Measurements from ENCODE around the gene GPATCH4.

Gene GPATCH4

GRCh38 chr1:156574039-156574633, 27.1 kb downstream of the GPATCH4 start:
- ChIA-PET POLR2A (no interaction called here), CTCF (interaction anchor here (0.9 to 2.3 kb wide), 6 partner anchors 8 to 93 kb away, joined by 3 to 6 read pairs (median 4); no protein-coding TSS in a partner anchor)
- no peak for DNase-seq
- Histone ChIP-seq H3K4me1 (ENCODE audit: control extremely low read depth in 1 of 4, control insufficient read depth in 4 of 4, insufficient read depth in 4 of 4, low read length in 3 of 4) (peaks cover 11 to 30% (median 26%) of the 10 kb centered on the region in 4 experiments), H3K27me3 (replicated peaks in 2 of 5; ENCODE audit: control insufficient read depth in 4 of 5, insufficient read depth in 5 of 5, low read length in 4 of 5) (no peaks in the 10 kb centered on the region), H3K4me3 (ENCODE audit: control insufficient read depth in 1 of 7, extremely low read depth in 1 of 7, insufficient read depth in 4 of 7, low read depth in 2 of 7, low read length in 6 of 7) (no peak overlapping the region), H3K27ac (ENCODE audit: insufficient read depth in 1 of 2, low read depth in 1 of 2, low read length in 2 of 2, poor library complexity in 1 of 2, severe bottlenecking in 2 of 2) (no peak overlapping the region), H3K9me3 (ENCODE audit: control extremely low read depth in 1 of 5, control insufficient read depth in 4 of 5, insufficient read depth in 2 of 5, low read depth in 1 of 5, low read length in 4 of 5) (no peaks in the 10 kb centered on the region), H3K36me3 (ENCODE audit: control insufficient read depth in 4 of 4, insufficient read depth in 4 of 4, low read length in 3 of 4) (no peaks in the 10 kb centered on the region)
- WGBS (ENCODE audit: insufficient coverage): 100% methylated on average over 1 of the region's 2 CpGs

- H3K27ac ChIP-seq (ENCODE audit: insufficient read depth in 1 of 2, low read depth in 1 of 2, low read length in 2 of 2, poor library complexity in 1 of 2, severe bottlenecking in 2 of 2): no peak overlapping the region
- H3K9me3 ChIP-seq (ENCODE audit: control extremely low read depth in 1 of 5, control insufficient read depth in 4 of 5, insufficient read depth in 2 of 5, low read depth in 1 of 5, low read length in 4 of 5): no peaks in the 10 kb centered on the region
- DNase-seq: no peak
- 44% methylated on average over 6 of the region's 10 CpGs for WGBS (ENCODE audit: insufficient coverage)
- H3K4me3 ChIP-seq (ENCODE audit: control insufficient read depth in 1 of 7, extremely low read depth in 1 of 7, insufficient read depth in 4 of 7, low read depth in 2 of 7, low read length in 6 of 7): peak overlapping the region in 5 of 7 experiments; percentile 60 to 88 (median 85)
- ChIA-PET POLR2A (no interaction called here), CTCF (interaction anchor here (1.0 to 2.0 kb wide), 3 partner anchors 36 to 68 kb away, joined by 3 to 4 read pairs (median 4); no protein-coding TSS in a partner anchor)
- H3K36me3 ChIP-seq (ENCODE audit: control insufficient read depth in 4 of 4, insufficient read depth in 4 of 4, low read length in 3 of 4): peaks cover 0 to 4% (median under 1%) of the 10 kb centered on the region in 4 experiments
- H3K27me3 ChIP-seq (replicated peaks in 2 of 5; ENCODE audit: control insufficient read depth in 4 of 5, insufficient read depth in 5 of 5, low read length in 4 of 5): no peaks in the 10 kb centered on the region
- peaks cover 11 to 23% (median 22%) of the 10 kb centered on the region in 4 experiments for H3K4me1 ChIP-seq (ENCODE audit: control extremely low read depth in 1 of 4, control insufficient read depth in 4 of 4, insufficient read depth in 4 of 4, low read length in 3 of 4)
Measured at GRCh38 chr1:156572663-156573018, 28.6 kb downstream of the GPATCH4 start.

GRCh38 chr1:156571919-156572662, 29.2 kb downstream of the GPATCH4 start, which contains the start of gene IQGAP3:
IQGAP3 (minus strand) TSS chr1:156572565; CDS start chr1:156572529, 36 bp downstream.
- 1% methylated on average over 36 of the region's 38 CpGs for WGBS (ENCODE audit: insufficient coverage)
- H3K36me3 ChIP-seq (ENCODE audit: control insufficient read depth in 4 of 4, insufficient read depth in 4 of 4, low read length in 3 of 4): peaks cover 0 to 9% (median under 1%) of the 10 kb centered on the region in 4 experiments
- H3K9me3 ChIP-seq (ENCODE audit: control extremely low read depth in 1 of 5, control insufficient read depth in 4 of 5, insufficient read depth in 2 of 5, low read depth in 1 of 5, low read length in 4 of 5): no peaks in the 10 kb centered on the region
- ChIA-PET POLR2A (interaction anchor here (0.7 to 1.7 kb wide), 2 partner anchors 60 to 720 kb away, joined by 3 to 4 read pairs; no protein-coding TSS in a partner anchor), CTCF (interaction anchor here (0.7 to 2.0 kb wide), 8 partner anchors 36 to 137 kb away, joined by 3 to 10 read pairs (median 4); no protein-coding TSS in a partner anchor)
- DNase-seq: peak; percentile 77 to 91 (median 87)
- no peaks in the 10 kb centered on the region for H3K27me3 ChIP-seq (replicated peaks in 2 of 5; ENCODE audit: control insufficient read depth in 4 of 5, insufficient read depth in 5 of 5, low read length in 4 of 5)
- peak within 1 kb of the TSS; percentile 37 to 88 (median 71) for H3K4me3 ChIP-seq (ENCODE audit: control insufficient read depth in 1 of 7, extremely low read depth in 1 of 7, insufficient read depth in 4 of 7, low read depth in 2 of 7, low read length in 6 of 7)
- H3K4me1 ChIP-seq (ENCODE audit: control extremely low read depth in 1 of 4, control insufficient read depth in 4 of 4, insufficient read depth in 4 of 4, low read length in 3 of 4): peaks cover 11 to 23% (median 22%) of the 10 kb centered on the region in 4 experiments
- H3K27ac ChIP-seq (ENCODE audit: insufficient read depth in 1 of 2, low read depth in 1 of 2, low read length in 2 of 2, poor library complexity in 1 of 2, severe bottlenecking in 2 of 2): no peak within 1 kb of the TSS

- H3K4me1 ChIP-seq (ENCODE audit: control extremely low read depth in 1 of 4, control insufficient read depth in 4 of 4, insufficient read depth in 4 of 4, low read length in 3 of 4): peaks cover 11 to 24% (median 22%) of the 10 kb centered on the region in 4 experiments
- no peak overlapping the region for H3K27ac ChIP-seq (ENCODE audit: insufficient read depth in 1 of 2, low read depth in 1 of 2, low read length in 2 of 2, poor library complexity in 1 of 2, severe bottlenecking in 2 of 2)
- no peaks in the 10 kb centered on the region for H3K27me3 ChIP-seq (replicated peaks in 2 of 5; ENCODE audit: control insufficient read depth in 4 of 5, insufficient read depth in 5 of 5, low read length in 4 of 5)
- DNase-seq: peak; percentile 28 to 84 (median 78)
- CTCF ChIA-PET: interaction anchor here (0.7 to 2.0 kb wide), 11 partner anchors 16 to 137 kb away, joined by 3 to 10 read pairs (median 4); no protein-coding TSS in a partner anchor
- 50% methylated on average over 1 of the region's 4 CpGs for WGBS (ENCODE audit: insufficient coverage)
- peaks cover 0 to 11% (median 1%) of the 10 kb centered on the region in 4 experiments for H3K36me3 ChIP-seq (ENCODE audit: control insufficient read depth in 4 of 4, insufficient read depth in 4 of 4, low read length in 3 of 4)
- peak overlapping the region in 6 of 7 experiments; percentile 60 to 88 (median 78) for H3K4me3 ChIP-seq (ENCODE audit: control insufficient read depth in 1 of 7, extremely low read depth in 1 of 7, insufficient read depth in 4 of 7, low read depth in 2 of 7, low read length in 6 of 7)
- POLR2A ChIA-PET: interaction anchor here (1.7 kb wide), 1 partner anchor 59 kb away, joined by 4 read pairs; no protein-coding TSS in a partner anchor
- H3K9me3 ChIP-seq (ENCODE audit: control extremely low read depth in 1 of 5, control insufficient read depth in 4 of 5, insufficient read depth in 2 of 5, low read depth in 1 of 5, low read length in 4 of 5): no peaks in the 10 kb centered on the region
Measured at GRCh38 chr1:156571261-156571852, 29.9 kb downstream of the GPATCH4 start.

GRCh38 chr1:156566436-156566835, 34.8 kb downstream of the GPATCH4 start:
- no peak for DNase-seq
- H3K9me3 ChIP-seq (ENCODE audit: control extremely low read depth in 1 of 5, control insufficient read depth in 4 of 5, insufficient read depth in 2 of 5, low read depth in 1 of 5, low read length in 4 of 5): no peaks in the 10 kb centered on the region
- peaks cover 6 to 11% (median 8%) of the 10 kb centered on the region in 4 experiments for H3K4me1 ChIP-seq (ENCODE audit: control extremely low read depth in 1 of 4, control insufficient read depth in 4 of 4, insufficient read depth in 4 of 4, low read length in 3 of 4)
- no peak overlapping the region for H3K4me3 ChIP-seq (ENCODE audit: control insufficient read depth in 1 of 7, extremely low read depth in 1 of 7, insufficient read depth in 4 of 7, low read depth in 2 of 7, low read length in 6 of 7)
- H3K36me3 ChIP-seq (ENCODE audit: control insufficient read depth in 4 of 4, insufficient read depth in 4 of 4, low read length in 3 of 4): peaks cover 3 to 56% (median 25%) of the 10 kb centered on the region in 4 experiments
- H3K27me3 ChIP-seq (replicated peaks in 2 of 5; ENCODE audit: control insufficient read depth in 4 of 5, insufficient read depth in 5 of 5, low read length in 4 of 5): no peaks in the 10 kb centered on the region
- H3K27ac ChIP-seq (ENCODE audit: insufficient read depth in 1 of 2, low read depth in 1 of 2, low read length in 2 of 2, poor library complexity in 1 of 2, severe bottlenecking in 2 of 2): no peak overlapping the region
- ChIA-PET POLR2A (no interaction called here), CTCF (interaction anchor here (0.8 to 1.7 kb wide), 2 partner anchors 14 to 15 kb away, joined by 3 to 6 read pairs; partner anchors contain the start of gene TTC24)
- 81% methylated on average over 4 of the region's 4 CpGs for WGBS (ENCODE audit: insufficient coverage)

GRCh38 chr1:156565519-156565918, 35.8 kb downstream of the GPATCH4 start:
- Histone ChIP-seq H3K9me3 (ENCODE audit: control extremely low read depth in 1 of 5, control insufficient read depth in 4 of 5, insufficient read depth in 2 of 5, low read depth in 1 of 5, low read length in 4 of 5) (no peaks in the 10 kb centered on the region), H3K27ac (ENCODE audit: insufficient read depth in 1 of 2, low read depth in 1 of 2, low read length in 2 of 2, poor library complexity in 1 of 2, severe bottlenecking in 2 of 2) (no peak overlapping the region), H3K4me1 (ENCODE audit: control extremely low read depth in 1 of 4, control insufficient read depth in 4 of 4, insufficient read depth in 4 of 4, low read length in 3 of 4) (peaks cover 0 to 3% (median 0%) of the 10 kb centered on the region in 4 experiments), H3K27me3 (replicated peaks in 2 of 5; ENCODE audit: control insufficient read depth in 4 of 5, insufficient read depth in 5 of 5, low read length in 4 of 5) (no peaks in the 10 kb centered on the region), H3K4me3 (ENCODE audit: control insufficient read depth in 1 of 7, extremely low read depth in 1 of 7, insufficient read depth in 4 of 7, low read depth in 2 of 7, low read length in 6 of 7) (no peak overlapping the region), H3K36me3 (ENCODE audit: control insufficient read depth in 4 of 4, insufficient read depth in 4 of 4, low read length in 3 of 4) (peaks cover 3 to 65% (median 29%) of the 10 kb centered on the region in 4 experiments)
- ChIA-PET CTCF (interaction anchor here (0.8 to 1.7 kb wide), 4 partner anchors 9 to 41 kb away, joined by 3 to 6 read pairs (median 3); partner anchors contain the start of gene TTC24), POLR2A (no interaction called here)
- DNase-seq: no peak
- WGBS (ENCODE audit: insufficient coverage): 100% methylated on average over 1 of the region's 2 CpGs

Measured in common myeloid progenitor, CD34-positive (primary cell).